SH-SY5Y (cell line): ENCODE measurements around the gene DLGAP1.

Source experiments
- GATA2 ChIP-seq: IDR thresholded peaks from 2 replicates; pipeline ENCODE4 v1.6.1; 2011; ENCODE audit warnings: mild to moderate bottlenecking, low read depth, low read length
- GATA3 ChIP-seq: IDR thresholded peaks from 2 replicates; pipeline ENCODE4 v1.6.1; 2011; ENCODE audit warnings: low read depth, mild to moderate bottlenecking, low read length, moderate library complexity

Gene DLGAP1

DNA sequence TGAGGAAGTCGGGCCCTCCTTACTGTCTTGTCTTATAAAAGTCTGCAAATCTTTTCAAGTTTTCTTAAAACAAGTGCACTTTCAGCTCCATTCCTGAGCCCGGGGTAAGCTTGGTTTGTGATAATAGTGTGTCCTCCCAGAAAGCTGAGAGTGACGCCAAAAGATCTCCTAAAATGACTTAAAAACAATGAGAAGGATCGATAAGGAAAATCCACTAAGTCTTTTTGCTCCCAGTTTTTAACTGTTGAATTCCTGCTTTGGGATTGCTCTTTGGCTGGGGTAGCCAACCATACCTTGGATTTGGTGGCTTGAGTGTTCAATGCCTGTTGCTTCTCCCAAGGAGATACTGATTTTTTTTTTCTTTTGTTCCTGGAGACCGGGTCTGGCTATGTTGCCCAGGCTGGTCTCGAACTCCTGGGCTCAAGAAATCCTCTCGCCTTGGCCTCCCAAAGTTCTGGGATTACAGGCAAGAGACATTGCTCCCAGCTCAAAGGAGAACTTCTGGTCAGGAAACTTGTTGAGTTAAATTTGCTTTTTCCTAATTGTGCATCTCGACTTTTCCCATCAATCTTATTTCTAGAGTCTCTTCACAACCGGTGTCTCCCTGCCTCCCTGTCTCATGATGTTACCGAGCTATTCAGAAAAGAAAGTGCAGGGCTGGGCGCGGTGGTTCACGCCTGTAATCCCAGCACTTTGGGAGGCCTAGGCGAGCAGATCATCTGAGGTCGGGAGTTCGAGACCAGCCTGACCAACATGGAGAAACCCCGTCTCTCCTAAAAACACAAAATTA lies 1002.2 kb downstream of the DLGAP1 start:
- TF ChIP-seq GATA3 (no peak), GATA2 (no peak)

GRCh38 chr18:3451989-3452749 lies 1002.9 kb downstream of the DLGAP1 start:
- TF ChIP-seq GATA3 (no peak), GATA2 (no peak)

GRCh38 chr18:3451183-3451988 lies 1003.7 kb downstream of the DLGAP1 start:
- TF ChIP-seq GATA2 (no peak), GATA3 (no peak)

DNA sequence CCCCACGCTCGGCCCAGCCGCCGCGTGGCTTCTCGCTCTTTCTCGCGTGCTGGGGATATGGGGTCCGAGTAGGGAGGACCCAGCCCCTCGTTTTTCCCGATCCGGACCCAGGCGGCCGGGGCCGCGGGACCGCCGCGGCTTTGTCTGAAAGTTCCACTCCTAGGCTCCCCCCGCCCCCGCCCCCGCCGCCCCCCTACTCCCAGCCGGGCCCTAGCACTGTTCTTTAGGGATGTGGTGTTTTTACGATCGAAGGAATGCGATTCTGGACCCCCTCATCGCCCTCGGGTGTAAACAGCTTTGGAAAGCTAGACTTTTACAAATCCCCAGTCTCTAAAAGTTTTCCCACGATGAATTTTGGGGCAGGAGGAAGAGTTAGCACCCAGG lies 1004.3 kb downstream of the DLGAP1 start:
- no peak for TF ChIP-seq GATA2
- TF ChIP-seq GATA3: no peak

GRCh38 chr18:3450012-3450798 lies 1004.9 kb downstream of the DLGAP1 start, which contains the start of gene TGIF1:
Gene TGIF1, plus strand, starts transcription at chr18:3450172. Its CDS starts 318 bp downstream, at chr18:3450490.
- no peak for TF ChIP-seq GATA3
- TF ChIP-seq GATA2: no peak

DNA sequence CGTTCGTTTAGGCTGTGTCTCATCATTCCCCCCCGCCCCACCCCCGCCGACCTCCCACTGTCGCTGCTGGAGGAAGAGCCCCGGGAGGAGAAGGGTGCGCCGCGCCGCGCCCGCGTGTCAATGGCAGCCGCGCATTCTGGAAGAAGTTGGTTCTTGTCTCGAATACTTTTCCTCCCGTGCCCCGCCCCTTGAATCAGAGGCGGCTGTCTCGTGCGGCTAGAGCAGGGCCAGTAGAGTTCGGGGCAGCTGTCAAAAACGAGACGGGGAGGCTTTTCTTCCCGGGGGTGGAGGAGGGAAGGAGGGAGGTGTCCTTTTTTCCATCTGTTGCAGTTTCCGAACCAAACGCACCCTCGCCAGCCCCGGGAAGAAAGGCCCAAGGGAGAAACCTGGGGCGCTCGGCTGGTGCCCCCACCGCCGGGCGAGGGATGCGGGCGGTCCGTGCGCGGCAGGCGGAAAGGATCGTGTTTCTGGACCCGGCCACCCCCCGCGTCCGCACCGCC lies 1005.5 kb downstream of the DLGAP1 start:
- TF ChIP-seq GATA2 (no peak), GATA3 (no peak)

DNA sequence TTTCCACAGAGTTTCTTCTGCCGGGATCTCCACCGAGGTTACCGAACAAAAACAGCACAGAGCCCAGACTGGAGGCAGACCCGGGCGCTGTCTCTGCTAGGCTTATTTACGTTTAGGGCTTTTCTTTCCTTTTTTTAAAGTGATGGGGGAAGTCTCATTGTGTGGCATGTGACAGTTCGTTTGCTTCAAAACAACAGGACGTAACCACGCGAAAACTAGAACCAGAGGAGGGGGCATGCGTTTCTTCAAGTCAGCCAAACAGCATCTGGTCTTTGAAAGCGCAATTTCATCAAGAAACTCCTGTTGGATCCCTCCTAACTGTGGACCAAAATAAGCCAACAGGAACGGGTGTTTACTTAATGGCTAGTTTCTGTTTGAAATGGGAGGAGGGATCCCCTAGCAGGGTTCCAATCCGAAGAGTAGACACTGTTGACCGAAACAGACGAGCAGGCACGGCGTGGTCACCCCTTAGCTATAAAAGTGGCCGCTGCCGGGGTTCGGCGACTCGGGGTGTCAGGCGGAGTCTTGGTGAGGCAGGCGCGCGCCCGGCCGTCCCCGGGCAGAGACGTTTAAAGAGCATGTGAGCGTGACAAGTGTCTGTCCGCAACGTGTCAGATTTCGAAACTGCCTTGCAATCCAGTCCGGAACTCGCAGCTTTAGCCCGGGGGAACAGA lies 1006.1 kb downstream of the DLGAP1 start:
- no peak for TF ChIP-seq GATA2
- no peak for TF ChIP-seq GATA3

DNA sequence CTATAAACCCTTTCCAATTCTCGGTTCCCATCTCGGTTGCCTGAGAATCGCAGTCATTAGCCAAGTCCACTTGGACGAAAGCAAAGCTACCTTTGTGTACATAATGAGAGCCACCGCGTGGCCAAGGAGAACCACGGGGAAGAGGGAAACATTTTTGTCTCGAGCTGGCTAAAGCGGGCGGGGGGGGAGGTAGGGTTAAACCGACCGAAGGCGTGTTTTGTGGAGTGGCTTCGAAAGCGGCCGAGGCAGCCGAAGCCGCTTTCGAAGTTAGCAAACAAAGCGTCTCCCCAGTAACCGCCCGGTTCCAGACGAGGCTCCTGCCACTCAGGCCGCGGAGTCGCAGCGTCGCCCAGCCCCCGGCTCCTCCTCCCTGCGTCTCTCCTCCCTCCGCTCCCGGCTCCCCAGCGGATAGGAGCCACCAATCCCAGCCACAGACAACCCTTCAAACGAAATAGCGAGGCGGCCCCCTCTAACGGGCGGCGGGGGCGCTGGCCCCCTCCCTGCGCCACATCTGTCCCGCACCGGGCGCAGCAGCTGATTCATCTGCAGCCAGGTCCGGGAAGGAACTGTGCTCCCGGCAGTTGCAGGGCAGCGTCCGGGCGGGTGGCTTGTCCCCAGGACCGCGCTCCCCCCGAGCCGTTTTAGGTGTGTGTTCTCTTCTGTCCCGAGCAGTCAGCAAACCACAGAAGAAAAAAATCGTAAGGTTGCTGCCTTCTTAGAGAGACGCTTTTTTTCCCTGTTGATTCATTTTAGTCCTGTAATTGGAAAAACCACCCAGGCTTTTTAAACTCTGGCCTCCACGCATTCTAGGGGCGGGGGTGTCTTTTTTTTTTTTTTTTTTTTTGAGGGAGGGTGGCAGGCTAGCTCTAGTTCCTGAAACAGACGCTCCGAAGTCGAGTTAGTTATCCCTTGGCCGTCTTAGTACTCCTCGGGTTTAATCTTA lies 1006.9 kb downstream of the DLGAP1 start:
- no peak for TF ChIP-seq GATA3
- TF ChIP-seq GATA2: no peak

DNA sequence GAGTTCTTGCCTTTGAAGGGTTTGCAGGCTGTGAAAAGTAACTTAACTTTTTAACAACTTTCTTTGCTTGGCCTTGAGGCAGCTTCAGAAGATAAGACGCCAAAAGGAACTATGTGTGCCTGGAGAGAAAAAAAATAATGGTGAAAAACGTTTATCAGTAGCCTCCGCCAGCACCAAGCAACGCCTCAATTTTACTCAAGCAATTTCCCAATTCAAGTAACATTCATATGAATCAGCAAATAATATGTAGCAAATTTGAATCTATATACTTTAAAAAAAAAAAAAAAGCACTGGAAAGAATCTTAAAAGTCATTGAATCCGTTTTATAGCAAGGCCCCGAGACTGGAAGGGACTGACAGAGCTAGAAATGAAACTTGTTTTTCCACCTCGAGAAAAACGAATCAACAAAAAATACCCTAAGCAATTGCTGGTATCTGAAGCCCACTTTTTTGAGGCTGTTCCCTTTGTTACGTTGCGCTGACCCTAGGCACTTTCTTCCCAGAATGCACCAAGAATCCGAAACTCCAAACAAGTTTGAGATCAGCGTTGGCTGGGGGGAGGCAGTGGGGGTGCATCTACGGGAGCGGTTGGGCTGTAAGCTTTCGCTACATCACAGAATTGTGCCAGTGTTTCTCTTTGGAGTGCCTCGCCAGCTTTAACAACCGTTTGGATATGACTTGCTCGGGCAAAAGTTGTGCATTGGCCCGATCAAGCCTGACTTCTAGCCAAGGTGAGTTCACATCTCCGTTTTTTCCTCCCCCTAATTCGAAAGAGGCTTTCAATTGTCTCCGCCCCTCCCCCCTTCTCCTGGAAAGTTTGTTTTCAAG lies 1007.8 kb downstream of the DLGAP1 start:
- TF ChIP-seq GATA3 (no peak), GATA2 (no peak)
